ENCODE results near the gene TANGO6.

GRCh38 chr16:68873635-68874471 lies 30.5 kb downstream of the TANGO6 start:
- TF ChIP-seq EZH2 (IDR thresholded peaks at IDR 0.05; ENCODE audit: borderline replicate concordance, low read depth, low read length, severe bottlenecking) (no peak), CTCF (IDR thresholded peaks at IDR 0.05; ENCODE audit: borderline replicate concordance, extremely low read depth, low read length, poor library complexity, severe bottlenecking) (no peak)

Measured in DND-41 (cell line).